ENCODE results near the gene SIK3.

The SIK3 gene

DNA sequence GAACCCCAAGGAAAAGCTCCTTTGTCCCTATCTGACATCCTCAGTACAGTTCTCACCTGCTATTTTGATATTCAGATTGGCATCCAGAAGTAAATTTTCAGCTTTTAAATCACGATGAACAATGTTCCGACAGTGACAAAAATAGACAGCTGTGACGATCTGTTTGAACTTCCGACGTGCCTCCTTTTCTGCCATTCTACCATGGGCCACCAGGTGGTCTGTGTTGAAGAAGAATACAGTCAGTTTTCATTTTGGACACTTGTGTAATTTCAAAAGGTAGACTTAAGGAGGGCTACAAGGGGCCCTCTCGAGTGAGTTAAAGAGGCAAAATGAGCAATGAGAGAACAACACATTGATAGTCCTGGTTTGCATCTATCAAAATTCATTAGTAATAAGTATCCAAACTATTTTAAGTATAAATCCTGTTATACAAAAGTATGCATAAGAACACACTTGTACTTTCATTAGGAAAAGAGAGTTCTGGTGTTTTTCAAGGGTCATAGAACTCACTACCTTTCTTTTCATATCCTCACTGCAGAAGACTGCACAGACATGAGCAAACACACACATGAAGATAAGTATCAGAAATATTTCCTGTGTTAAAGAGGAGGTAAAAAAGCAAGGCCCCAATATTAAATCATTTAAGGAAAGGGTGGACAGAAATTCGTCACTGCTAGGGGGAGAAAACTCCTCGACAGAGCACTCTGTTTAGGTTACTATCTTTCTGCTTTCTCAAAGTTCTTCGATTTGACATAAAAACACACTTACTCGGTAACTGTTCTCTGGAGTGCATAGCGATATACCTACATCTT lies 170.9 kb downstream of the SIK3 start:
- Histone ChIP-seq H3K4me3 (ENCODE audit: low read length) (no peak overlapping the region), H3K36me3 (ENCODE audit: insufficient read depth, low read length) (peaks cover 20% of the 10 kb centered on the region), H3K9me3 (ENCODE audit: low read length) (no peaks in the 10 kb centered on the region), H3K27me3 (ENCODE audit: insufficient read depth, low read length) (no peaks in the 10 kb centered on the region), H3K4me1 (ENCODE audit: insufficient read depth, low read length) (peaks cover 7% of the 10 kb centered on the region), H2AFZ (ENCODE audit: low read depth, low read length) (no peak overlapping the region)

GRCh38 chr11:116925050-116925449 lies 173.2 kb downstream of the SIK3 start:
- H2AFZ ChIP-seq (ENCODE audit: low read depth, low read length): no peak overlapping the region
- peaks cover 26% of the 10 kb centered on the region for H3K36me3 ChIP-seq (ENCODE audit: insufficient read depth, low read length)
- no peak overlapping the region for H3K4me3 ChIP-seq (ENCODE audit: low read length)
- no peaks in the 10 kb centered on the region for H3K9me3 ChIP-seq (ENCODE audit: low read length)
- no peaks in the 10 kb centered on the region for H3K27me3 ChIP-seq (ENCODE audit: insufficient read depth, low read length)
- H3K4me1 ChIP-seq (ENCODE audit: insufficient read depth, low read length): peaks cover 2% of the 10 kb centered on the region

- Histone ChIP-seq H3K36me3 (ENCODE audit: insufficient read depth, low read length) (peaks cover 7% of the 10 kb centered on the region), H3K4me1 (ENCODE audit: insufficient read depth, low read length) (no peaks in the 10 kb centered on the region), H3K4me3 (ENCODE audit: low read length) (no peak overlapping the region), H2AFZ (ENCODE audit: low read depth, low read length) (no peak overlapping the region), H3K27me3 (ENCODE audit: insufficient read depth, low read length) (no peaks in the 10 kb centered on the region), H3K9me3 (ENCODE audit: low read length) (no peaks in the 10 kb centered on the region)
These were observed 179.1 kb downstream of the SIK3 start for GRCh38 chr11:116918925-116919655.

DNA sequence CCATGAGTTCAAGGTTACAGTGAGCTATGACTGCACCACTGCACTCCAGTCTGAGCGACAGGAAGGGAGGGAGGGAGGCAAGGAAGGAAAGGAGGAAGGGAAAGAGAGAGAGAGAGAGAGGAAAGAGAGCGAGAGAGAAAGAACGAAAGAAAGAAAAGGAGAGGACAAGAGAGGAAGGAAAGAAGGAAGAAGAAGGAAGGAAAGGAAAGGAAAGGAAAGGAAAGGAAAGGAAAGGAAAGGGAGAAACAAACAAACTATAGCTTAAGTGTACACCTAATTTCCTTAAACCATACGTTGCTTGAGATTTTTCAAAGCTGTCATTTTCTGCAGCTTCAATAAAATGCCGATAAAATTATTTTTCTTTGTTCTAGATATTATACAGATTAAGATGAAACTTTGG lies 180.6 kb downstream of the SIK3 start:
- H3K4me1 ChIP-seq (ENCODE audit: insufficient read depth, low read length): no peaks in the 10 kb centered on the region
- peaks cover 7% of the 10 kb centered on the region for H3K36me3 ChIP-seq (ENCODE audit: insufficient read depth, low read length)
- no peaks in the 10 kb centered on the region for H3K27me3 ChIP-seq (ENCODE audit: insufficient read depth, low read length)
- H2AFZ ChIP-seq (ENCODE audit: low read depth, low read length): no peak overlapping the region
- no peaks in the 10 kb centered on the region for H3K9me3 ChIP-seq (ENCODE audit: low read length)
- no peak overlapping the region for H3K4me3 ChIP-seq (ENCODE audit: low read length)

DNA sequence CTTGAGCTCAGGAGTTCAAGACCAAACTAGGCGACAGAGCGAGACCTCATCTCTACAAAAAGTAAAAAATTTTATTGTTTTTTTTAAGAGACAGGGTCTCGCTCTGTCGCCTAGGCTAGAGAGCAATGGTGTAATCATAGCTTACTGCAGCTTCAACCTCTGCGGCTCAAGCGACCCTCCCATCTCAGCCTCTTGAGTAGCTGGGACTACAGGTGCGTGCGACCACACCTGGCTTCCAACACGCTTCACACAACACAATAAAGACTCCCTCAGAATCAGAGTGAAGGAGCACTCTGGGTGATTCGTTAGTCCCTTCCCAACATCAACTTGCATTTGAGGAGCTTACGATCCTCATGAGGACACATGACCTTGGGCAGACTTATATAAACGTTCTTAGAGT lies 181.3 kb downstream of the SIK3 start:
- H3K4me3 ChIP-seq (ENCODE audit: low read length): no peak overlapping the region
- H2AFZ ChIP-seq (ENCODE audit: low read depth, low read length): no peak overlapping the region
- H3K9me3 ChIP-seq (ENCODE audit: low read length): no peaks in the 10 kb centered on the region
- no peaks in the 10 kb centered on the region for H3K4me1 ChIP-seq (ENCODE audit: insufficient read depth, low read length)
- no peaks in the 10 kb centered on the region for H3K27me3 ChIP-seq (ENCODE audit: insufficient read depth, low read length)
- H3K36me3 ChIP-seq (ENCODE audit: insufficient read depth, low read length): peaks cover 2% of the 10 kb centered on the region

DNA sequence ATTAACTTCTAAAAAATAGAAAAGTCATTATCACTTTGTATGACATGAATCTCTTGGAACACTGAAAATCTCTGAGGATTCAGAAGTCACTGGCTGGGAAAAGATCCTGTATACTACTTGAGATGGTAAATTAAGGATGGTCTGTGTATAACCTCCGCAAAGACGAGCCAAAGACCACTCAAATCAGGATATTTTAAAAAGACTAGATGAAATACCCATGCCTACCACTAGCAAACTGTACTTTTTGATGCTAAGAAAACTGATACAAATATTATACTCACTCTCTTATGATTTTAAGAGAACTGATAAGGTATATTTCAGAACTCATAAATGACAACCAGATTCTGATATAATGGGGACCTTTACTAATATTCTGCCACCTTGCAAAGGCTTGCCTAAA lies 182.2 kb downstream of the SIK3 start:
- Histone ChIP-seq H3K4me3 (ENCODE audit: low read length) (no peak overlapping the region), H2AFZ (ENCODE audit: low read depth, low read length) (no peak overlapping the region), H3K9me3 (ENCODE audit: low read length) (no peaks in the 10 kb centered on the region), H3K4me1 (ENCODE audit: insufficient read depth, low read length) (no peaks in the 10 kb centered on the region), H3K36me3 (ENCODE audit: insufficient read depth, low read length) (no peaks in the 10 kb centered on the region), H3K27me3 (ENCODE audit: insufficient read depth, low read length) (no peaks in the 10 kb centered on the region)

- Histone ChIP-seq H3K4me3 (ENCODE audit: low read length) (no peak overlapping the region), H3K9me3 (ENCODE audit: low read length) (no peaks in the 10 kb centered on the region), H3K36me3 (ENCODE audit: insufficient read depth, low read length) (no peaks in the 10 kb centered on the region), H3K27me3 (ENCODE audit: insufficient read depth, low read length) (no peaks in the 10 kb centered on the region), H3K4me1 (ENCODE audit: insufficient read depth, low read length) (no peaks in the 10 kb centered on the region), H2AFZ (ENCODE audit: low read depth, low read length) (no peak overlapping the region)
These were observed 185.2 kb downstream of the SIK3 start for GRCh38 chr11:116913000-116913399.

- no peaks in the 10 kb centered on the region for H3K36me3 ChIP-seq (ENCODE audit: insufficient read depth, low read length)
- no peaks in the 10 kb centered on the region for H3K4me1 ChIP-seq (ENCODE audit: insufficient read depth, low read length)
- H2AFZ ChIP-seq (ENCODE audit: low read depth, low read length): no peak overlapping the region
- no peaks in the 10 kb centered on the region for H3K9me3 ChIP-seq (ENCODE audit: low read length)
- H3K27me3 ChIP-seq (ENCODE audit: insufficient read depth, low read length): no peaks in the 10 kb centered on the region
- no peak overlapping the region for H3K4me3 ChIP-seq (ENCODE audit: low read length)
These were observed 186.1 kb downstream of the SIK3 start for GRCh38 chr11:116911976-116912734.

DNA sequence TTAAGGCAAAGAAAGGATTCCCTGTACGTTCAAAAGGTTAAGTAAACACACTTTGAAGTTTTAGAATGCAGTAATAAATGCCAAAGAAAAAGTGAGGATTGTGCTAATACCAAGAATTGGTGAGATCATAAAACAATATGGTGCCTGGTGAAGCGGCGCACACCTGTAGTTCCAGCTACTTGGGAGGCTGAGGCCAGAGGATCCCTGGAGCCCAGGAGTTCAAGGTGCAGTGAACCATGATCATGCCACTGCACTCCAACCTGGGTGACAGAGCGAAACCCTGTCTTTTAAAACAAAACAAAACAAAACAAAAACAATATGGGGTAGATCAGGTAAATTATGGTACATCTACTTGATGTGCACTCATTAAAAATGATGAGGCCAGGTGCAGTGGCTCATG lies 187.4 kb downstream of the SIK3 start:
- no peaks in the 10 kb centered on the region for H3K9me3 ChIP-seq (ENCODE audit: low read length)
- H2AFZ ChIP-seq (ENCODE audit: low read depth, low read length): no peak overlapping the region
- H3K27me3 ChIP-seq (ENCODE audit: insufficient read depth, low read length): no peaks in the 10 kb centered on the region
- H3K36me3 ChIP-seq (ENCODE audit: insufficient read depth, low read length): no peaks in the 10 kb centered on the region
- H3K4me3 ChIP-seq (ENCODE audit: low read length): no peak overlapping the region
- no peaks in the 10 kb centered on the region for H3K4me1 ChIP-seq (ENCODE audit: insufficient read depth, low read length)

- no peak overlapping the region for H3K4me3 ChIP-seq (ENCODE audit: low read length)
- H3K27me3 ChIP-seq (ENCODE audit: insufficient read depth, low read length): no peaks in the 10 kb centered on the region
- no peaks in the 10 kb centered on the region for H3K9me3 ChIP-seq (ENCODE audit: low read length)
- H3K4me1 ChIP-seq (ENCODE audit: insufficient read depth, low read length): no peaks in the 10 kb centered on the region
- H3K36me3 ChIP-seq (ENCODE audit: insufficient read depth, low read length): no peaks in the 10 kb centered on the region
- H2AFZ ChIP-seq (ENCODE audit: low read depth, low read length): no peak overlapping the region
These were observed 187.8 kb downstream of the SIK3 start for GRCh38 chr11:116910378-116910777.

DNA sequence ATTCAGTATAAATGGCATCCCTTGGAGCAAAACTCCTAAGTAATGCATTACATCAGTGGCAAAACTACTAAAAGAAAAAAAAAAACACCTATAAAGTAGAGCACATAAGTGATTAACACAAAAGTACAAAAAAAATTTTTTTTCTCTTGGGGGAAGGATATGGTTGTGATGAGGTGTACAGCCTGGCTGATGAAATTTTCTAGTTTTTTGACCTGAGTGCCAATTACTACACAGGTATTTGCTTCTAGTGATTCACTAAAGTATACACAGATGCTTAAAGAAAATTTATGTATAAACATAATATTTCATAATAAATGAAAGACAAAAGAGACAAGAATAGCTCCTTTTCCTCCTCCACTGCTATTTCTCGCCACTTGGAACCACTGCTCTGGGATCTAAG lies 189.0 kb downstream of the SIK3 start:
- Histone ChIP-seq H3K36me3 (ENCODE audit: insufficient read depth, low read length) (no peaks in the 10 kb centered on the region), H2AFZ (ENCODE audit: low read depth, low read length) (no peak overlapping the region), H3K9me3 (ENCODE audit: low read length) (no peaks in the 10 kb centered on the region), H3K4me1 (ENCODE audit: insufficient read depth, low read length) (no peaks in the 10 kb centered on the region), H3K27me3 (ENCODE audit: insufficient read depth, low read length) (no peaks in the 10 kb centered on the region), H3K4me3 (ENCODE audit: low read length) (no peak overlapping the region)

- H3K27me3 ChIP-seq (ENCODE audit: insufficient read depth, low read length): no peaks in the 10 kb centered on the region
- H3K36me3 ChIP-seq (ENCODE audit: insufficient read depth, low read length): peaks cover 2% of the 10 kb centered on the region
- H3K9me3 ChIP-seq (ENCODE audit: low read length): no peaks in the 10 kb centered on the region
These were observed 191.7 kb downstream of the SIK3 start for GRCh38 chr11:116906479-116906878.

GRCh38 chr11:116903090-116903489 lies 195.1 kb downstream of the SIK3 start:
- H3K9me3 ChIP-seq (ENCODE audit: low read length): peaks cover 4% of the 10 kb centered on the region
- no peaks in the 10 kb centered on the region for H3K4me1 ChIP-seq (ENCODE audit: insufficient read depth, low read length)
- no peak overlapping the region for H3K4me3 ChIP-seq (ENCODE audit: low read length)
- H3K36me3 ChIP-seq (ENCODE audit: insufficient read depth, low read length): peaks cover 2% of the 10 kb centered on the region
- H3K27me3 ChIP-seq (ENCODE audit: insufficient read depth, low read length): no peaks in the 10 kb centered on the region
- H2AFZ ChIP-seq (ENCODE audit: low read depth, low read length): no peak overlapping the region

More at GRCh38 chr11:116906479-116906878, 191.7 kb downstream of the SIK3 start:
- no peak overlapping the region for H3K4me3 ChIP-seq (ENCODE audit: low read length)
- H2AFZ ChIP-seq (ENCODE audit: low read depth, low read length): no peak overlapping the region
- H3K4me1 ChIP-seq (ENCODE audit: insufficient read depth, low read length): no peaks in the 10 kb centered on the region

All from neuron (in vitro differentiated cells).